Skin epidermis (tissue), 12 donors: ENCODE results near the gene ATRN.

Experiments
- H3K27ac ChIP-seq, 21 experiments: fragments of 200-600 bp; sonication (generic) in 11 of 21; one replicate each; pipeline ENCODE4 v1.5.0; 2020; ENCODE audit warnings: mild to moderate bottlenecking in 3 of 21, inconsistent platforms in 2 of 21, moderate library complexity in 2 of 21
- H3K4me3 ChIP-seq, 7 experiments: fragments of 200-600 bp; sonication (generic) in 2 of 7; one replicate each; pipeline ENCODE4 v1.5.0; 2020; ENCODE audit warnings: inconsistent platforms in 2 of 7, mild to moderate bottlenecking in 2 of 7, moderate library complexity in 1 of 7

Gene ATRN

DNA sequence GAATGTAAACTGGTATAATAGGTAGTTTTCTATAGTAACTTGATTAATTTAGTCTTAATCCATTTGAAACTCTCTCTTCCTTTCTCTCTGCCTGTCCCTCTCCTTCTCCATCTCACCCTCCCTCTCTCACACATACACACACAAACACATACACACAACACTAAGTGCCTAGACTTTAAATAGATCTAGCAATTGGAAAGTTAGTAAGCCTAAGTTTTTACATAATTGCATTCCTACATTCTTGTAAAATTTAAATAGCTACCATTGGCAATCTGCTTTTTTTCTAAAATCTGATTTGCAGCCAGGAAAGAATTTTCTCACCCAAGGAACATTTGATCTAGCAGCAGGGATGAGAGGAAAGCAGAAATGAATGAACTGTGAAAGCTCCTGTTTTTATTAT, 176.7 kb downstream of the ATRN start:
- no peak overlapping the region for H3K27ac ChIP-seq
- no peak overlapping the region for H3K4me3 ChIP-seq

DNA sequence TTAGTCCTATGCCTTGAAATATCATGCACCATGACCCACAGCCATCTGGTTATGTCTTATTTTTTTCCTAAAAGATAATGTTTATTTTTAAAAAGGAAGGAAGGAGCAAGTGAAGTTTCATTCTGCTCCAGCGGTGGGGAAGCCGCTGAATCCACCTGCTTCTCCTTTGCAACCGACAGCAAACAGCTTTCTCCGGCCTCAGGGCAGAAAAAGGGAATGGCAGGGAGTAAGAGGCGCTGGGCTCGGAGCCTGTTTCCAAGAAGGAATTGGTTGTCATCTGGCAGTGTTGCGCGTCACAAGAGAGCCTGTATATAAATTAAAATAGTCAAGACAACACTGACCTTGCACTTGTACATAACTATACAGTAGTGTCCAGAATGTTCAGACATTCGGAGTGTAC, 178.1 kb downstream of the ATRN start:
- H3K4me3 ChIP-seq = no peak overlapping the region

DNA sequence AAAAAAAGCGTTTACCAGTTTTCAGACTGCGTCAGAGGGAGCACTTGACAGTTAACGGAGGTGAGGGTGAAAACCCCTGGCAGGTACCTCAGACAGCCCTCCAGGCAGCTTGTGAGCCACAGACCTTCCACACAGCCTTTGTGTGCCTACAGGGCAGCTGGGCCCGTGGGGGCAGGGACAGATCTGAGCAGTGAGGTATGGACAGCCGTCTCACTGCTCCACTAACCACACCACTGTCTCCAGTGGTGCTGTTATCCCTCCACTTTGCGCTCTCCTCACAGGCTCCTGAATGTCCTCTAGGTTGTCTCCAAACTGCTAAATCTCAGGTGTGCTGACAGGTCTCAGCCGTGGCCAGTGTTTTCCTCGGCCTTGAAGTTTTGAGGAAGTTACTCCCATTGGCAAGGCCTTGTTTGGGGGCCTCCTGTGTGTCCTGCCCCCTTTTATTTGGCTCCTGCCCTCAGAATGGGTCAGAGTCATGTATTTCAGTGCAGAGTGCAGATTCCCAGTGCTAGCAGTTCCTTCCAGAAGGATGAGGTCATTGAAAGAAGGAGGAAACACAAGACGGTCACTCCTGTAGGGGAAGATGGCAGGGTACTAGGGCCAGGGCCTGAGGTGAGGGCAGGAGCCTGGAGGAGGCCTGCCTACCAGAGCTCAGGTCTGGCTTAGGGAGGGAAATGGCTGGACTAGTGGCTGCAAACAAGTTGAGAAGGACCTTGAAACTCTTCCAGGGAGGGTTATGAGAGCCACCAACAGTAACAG, 180.6 kb downstream of the ATRN start:
- no peak overlapping the region for H3K4me3 ChIP-seq
- H3K27ac ChIP-seq = no peak overlapping the region

More for the DNA sequence above, 178.1 kb downstream of the ATRN start:
- no peak overlapping the region for H3K27ac ChIP-seq

DNA sequence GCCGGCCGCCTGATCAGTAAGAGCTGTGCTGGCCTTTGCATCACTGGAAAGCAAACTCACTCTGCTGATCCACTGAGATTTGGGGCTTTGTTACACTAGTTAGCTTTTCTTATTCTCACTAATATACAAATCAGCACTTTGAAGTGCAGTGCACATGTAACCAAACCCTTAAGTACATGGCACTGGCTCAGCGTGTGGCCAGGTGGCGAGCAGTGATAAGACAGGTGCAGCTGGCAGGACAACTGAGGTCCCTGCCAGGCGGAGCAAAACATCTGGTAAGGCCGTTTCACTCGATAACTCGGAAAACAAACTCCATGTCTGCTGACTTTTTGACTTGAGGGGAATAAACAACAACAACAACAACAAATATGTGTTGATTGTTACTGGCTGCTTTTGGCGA, 181.4 kb downstream of the ATRN start:
- no peak overlapping the region for H3K27ac ChIP-seq

DNA sequence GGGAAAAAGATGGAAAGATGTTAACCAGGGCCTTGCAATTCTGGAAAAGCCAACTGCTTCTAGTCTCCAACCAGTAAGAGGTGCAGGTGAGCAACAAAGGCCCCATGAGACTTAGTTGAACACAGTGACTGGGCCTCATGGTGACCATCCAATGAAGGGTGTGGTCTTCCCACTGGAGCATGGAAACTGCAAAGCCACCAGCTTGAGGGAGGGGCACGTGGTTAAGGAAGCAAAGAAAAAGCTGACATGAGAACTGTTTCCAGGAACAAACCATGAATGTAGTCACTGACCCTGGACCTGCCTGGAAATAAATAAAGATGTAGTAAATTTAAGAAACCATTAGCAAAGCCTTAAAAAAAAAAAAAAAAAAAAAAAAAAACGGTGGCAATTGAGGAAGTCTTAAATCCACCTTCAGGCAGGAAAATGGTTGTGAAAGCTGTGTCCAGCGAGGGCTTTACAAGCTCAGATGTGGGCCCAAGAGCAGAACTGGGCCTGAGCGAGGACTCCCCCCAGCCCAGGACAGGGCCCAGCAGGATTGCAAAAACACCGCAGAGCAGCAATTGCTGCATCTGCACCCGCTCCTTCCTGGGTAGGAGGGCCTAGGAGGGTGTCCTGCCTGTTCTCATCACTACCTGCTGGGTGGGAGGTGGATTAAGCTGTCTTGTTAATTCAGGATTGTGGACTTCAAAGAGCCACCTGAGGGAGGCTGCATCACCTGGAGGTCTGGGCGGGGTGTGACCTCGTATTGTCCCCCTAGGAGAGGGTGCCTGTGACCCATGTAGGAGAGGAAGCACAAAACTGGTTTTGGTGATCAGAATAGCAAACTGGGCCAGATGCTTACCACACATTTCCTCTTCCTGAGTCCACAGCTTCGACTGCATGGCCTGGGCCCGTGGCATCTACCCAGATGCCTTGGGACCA, 182.1 kb downstream of the ATRN start:
- no peak overlapping the region for H3K4me3 ChIP-seq
- no peak overlapping the region for H3K27ac ChIP-seq

More for the DNA sequence above, 181.4 kb downstream of the ATRN start:
- H3K4me3 ChIP-seq = no peak overlapping the region

DNA sequence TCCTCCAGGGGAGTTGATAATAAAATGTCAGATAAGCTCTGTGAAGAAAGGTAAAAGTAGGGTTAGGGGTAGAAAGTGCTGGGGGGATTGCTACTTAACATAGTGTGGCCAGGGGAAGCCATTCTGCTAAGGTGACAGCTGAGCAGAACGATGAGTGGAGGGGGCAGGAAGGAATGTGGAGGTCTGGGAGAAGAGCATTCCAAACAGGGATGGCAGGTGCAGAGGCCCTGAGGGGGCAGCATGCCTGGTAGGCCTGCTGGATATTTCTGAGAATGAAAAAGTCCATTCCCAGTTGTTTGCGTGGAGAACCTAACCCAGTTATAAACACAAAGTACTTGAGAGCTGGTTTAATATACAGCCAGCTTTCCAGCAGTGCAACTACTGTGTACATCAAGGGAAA, 183.1 kb downstream of the ATRN start:
- Histone ChIP-seq H3K27ac (no peak overlapping the region), H3K4me3 (no peak overlapping the region)

DNA sequence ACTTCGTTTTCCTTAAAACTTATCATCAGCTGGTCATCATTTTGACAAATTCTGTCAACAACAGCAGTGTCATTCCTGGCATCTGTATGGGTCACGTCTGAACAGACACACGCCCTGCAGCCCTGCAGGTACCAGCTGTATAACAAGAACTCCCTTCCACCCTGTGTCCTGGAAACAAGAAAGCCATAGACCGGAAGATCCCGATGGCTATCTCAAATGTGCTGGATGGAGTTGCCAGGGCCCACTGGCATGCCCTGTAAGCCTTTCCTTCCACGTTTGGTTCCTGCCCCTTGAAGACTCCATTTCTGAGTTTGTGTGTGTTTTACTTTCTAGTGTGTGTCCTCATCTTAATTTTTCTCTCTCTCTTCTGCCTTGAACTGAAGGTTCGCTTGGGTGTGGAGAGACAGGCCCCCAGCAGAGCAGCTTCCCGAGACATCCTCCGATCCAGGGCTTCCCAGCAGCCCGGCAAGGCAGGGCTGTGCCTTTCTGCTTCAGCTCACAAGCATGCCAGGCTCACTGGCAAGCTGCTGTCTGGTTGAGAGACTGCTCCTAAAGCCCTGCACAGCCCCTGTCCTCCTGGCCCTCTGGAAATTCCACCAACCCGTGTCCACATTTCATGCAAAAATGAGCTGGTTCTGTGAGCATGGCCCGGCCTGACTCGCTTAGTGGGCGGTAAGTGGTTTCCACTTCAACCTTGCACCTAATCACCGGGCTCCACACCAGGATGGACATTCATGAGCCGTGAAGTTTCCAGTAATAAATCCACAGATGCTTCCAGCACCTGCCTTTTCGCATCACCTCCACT, 183.7 kb downstream of the ATRN start:
- H3K27ac ChIP-seq = no peak overlapping the region
- no peak overlapping the region for H3K4me3 ChIP-seq

DNA sequence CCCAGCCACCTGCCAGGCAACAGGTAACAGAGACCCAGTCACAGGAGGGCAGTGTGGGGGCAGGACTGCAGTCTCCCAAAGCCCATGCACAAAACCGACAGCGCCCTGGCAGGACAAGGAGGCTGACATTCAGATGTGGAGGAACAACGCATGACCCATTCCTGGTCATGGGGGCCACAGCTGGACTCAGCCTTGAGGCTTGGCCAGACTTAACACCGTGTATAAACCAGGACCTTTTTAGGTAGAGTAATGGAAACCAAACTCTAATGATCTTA, 184.2 kb downstream of the ATRN start:
- H3K4me3 ChIP-seq = no peak overlapping the region
- no peak overlapping the region for H3K27ac ChIP-seq

DNA sequence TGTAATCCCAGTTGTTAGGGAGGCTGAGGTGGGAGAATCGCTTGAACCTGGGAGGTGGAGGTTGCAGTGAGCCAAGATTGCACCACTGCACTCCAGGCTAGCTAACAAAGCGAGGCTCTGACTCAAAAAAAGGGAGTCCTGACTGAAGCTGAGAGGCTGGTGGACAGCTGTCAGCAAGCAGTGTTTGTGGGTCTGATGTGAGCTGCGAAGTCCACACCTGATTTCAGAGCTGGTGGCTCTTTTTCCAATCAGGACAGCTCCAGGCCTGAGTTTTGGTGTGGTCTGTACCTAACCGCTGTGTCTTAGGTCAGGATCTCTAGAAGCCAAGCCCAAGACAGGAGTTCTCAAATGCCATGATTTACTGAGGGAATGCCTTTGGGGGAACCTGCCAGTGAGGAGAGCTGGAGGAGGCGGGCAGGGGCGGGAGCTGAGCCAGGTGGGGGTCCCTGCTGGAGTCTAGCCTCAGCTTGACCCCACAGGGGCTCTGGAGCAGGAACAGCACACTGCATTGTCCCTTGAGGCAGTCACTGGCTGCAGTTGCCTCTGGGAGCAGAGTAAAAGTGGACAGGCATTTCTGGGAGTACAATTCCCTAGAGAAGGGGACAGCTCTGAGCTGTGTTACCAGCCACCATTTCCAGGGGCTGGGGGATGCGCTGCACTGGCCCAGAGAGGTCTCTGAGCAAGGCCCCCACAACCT, 187.3 kb downstream of the ATRN start:
- no peak overlapping the region for H3K27ac ChIP-seq
- no peak overlapping the region for H3K4me3 ChIP-seq

DNA sequence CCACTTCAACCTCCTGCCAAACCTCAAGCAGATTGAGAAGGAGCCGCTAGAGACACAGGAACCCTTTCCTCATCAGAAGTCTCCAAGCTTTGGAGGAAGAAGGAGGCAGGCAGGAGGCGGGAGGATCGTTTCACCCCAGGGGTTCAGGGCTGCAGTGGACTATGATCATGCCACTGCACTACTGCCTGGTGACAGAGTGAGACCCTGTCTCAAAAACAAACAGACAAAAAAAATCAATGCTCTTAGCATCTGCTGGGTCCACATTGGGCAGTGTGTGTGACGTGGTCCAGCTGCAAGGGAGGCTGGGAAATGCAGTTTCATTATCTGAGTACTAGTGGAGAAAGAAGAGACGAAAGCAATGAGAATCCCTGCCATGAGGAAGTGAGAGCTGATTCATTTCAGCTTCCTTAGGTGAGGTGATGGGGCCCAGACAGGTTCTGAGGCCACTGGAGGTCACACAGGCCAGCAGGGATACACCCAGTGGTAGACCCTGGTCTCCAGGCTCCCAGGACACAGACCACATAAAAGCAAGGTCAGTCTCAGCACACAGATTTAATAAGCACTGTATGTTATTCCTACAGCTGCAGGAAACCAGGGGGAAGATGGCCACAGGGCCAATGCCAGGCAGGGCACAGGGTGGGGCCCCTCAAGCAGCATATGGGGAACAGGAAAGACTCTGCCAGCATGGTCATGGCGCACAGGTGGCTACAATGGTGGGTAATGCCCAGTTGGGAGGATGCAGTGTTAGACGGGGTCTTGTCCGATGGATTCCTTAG, 188.1 kb downstream of the ATRN start:
- H3K27ac ChIP-seq = no peak overlapping the region
- H3K4me3 ChIP-seq = no peak overlapping the region

DNA sequence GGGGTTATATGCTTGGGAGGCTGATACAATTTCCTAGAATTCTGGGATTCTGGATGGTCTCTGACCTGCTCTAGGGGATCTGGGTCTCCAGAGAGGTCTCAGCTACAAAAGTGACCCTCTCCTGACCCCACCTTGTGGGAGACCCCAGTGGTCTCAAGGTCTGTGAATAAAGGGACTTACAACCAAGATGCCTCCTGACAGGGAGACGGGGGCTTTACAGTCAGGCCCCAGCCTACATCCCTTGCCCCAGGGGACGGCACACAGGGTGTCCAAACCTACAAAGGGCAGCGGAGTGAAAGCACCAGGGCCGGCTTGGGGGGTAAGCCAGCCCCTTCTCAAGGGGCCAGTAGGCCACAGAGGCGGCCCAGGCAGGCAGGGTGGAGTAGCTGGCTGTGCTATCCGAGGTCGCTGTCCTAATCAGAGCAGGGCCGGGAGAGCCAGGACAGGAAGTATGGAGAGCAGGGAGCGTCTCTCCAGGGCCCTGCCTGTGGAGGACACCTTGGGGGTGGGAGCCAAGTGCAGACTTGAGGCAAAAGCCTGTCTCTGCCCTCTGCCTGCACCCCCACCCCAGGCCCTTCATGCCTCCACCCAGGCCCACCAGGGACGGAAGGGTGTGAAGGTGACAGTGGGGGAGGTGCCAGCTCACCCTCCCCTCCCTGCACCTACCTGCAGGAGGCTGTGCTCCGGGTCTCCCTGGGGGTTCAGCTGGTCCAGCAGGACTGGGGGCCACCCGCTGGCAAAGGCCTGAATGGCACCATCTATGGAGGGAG, 188.9 kb downstream of the ATRN start:
- H3K4me3 ChIP-seq = no peak overlapping the region
- no peak overlapping the region for H3K27ac ChIP-seq

DNA sequence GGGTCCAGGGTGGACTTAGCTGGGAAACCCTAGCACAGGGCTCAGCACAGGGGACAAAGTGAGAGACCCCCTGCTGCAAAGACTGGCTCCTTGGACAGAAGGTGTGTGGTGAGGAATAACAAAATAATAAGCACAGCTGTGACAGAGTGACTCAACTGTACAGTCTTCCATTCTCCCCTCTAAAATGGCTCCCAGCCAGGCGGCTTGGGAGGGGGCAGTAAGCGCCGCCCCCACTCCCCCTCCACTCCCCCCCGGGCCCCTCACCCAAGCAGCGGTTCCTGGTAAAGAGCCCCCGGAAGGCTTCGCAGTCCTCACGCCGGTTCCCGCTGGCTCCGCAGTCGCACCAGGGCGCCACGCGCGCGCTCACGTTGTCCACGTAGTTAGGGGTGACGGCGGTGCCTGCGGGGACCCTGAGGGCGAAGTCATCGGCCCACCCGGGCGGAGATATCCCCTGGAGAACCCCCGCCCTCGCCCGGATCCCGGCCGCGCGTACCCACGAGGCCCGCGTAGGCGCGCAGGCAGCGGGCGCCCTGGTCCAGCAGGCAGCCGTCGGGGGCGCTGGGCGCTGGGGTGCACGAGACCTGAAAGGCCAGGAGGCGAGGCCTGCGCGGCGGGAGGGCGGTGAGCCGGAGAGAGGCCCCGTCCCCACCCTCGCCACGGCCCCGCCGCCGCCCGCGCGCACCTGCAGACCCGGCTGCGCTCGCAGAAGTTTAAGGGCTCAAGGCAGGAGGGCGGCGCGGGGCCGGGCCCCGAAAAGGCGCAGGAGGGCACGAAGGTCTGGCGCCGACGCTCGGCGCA, 189.6 kb downstream of the ATRN start:
- Histone ChIP-seq H3K4me3 (peak overlapping the region in 2 of 7 experiments; percentile 11 to 15), H3K27ac (no peak overlapping the region)

DNA sequence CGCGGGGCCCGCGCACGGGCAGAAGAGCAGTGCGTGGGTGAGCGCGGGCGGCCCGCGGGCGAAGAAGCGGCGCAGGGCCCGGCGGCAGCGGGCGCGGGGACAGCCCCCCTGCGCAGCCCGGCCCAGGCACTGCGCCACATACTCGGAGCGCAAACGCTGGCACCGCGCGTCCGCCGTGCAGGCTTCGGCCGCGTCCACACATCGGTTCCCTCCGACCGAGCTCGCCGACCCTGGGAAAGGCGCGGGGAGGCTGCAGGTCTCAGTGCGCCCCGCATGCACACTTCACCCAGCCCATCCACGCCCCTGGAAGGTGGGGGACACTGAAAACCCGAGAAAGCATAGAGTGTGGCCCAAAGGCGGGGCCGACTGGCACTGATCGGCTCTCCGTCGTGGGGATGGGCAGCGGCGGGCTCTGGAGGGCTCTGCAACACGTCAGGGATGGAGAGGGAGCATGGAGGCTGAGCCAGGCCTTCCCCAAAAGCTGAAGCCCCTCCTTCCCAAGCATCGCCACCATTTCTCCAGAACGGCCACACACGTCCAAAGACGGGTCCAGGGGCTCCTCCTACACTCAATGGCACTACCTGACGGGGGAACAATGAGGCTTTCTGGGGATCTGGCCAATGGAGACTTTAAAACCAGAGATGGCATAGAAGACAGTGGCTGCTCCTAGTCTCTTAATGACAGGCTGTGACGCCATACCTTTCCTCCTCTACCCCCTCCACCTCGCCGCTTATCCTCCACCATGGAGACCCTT, 190.4 kb downstream of the ATRN start:
- no peak overlapping the region for H3K27ac ChIP-seq
- H3K4me3 ChIP-seq = peak overlapping the region in 1 of 7 experiments; percentile 15

DNA sequence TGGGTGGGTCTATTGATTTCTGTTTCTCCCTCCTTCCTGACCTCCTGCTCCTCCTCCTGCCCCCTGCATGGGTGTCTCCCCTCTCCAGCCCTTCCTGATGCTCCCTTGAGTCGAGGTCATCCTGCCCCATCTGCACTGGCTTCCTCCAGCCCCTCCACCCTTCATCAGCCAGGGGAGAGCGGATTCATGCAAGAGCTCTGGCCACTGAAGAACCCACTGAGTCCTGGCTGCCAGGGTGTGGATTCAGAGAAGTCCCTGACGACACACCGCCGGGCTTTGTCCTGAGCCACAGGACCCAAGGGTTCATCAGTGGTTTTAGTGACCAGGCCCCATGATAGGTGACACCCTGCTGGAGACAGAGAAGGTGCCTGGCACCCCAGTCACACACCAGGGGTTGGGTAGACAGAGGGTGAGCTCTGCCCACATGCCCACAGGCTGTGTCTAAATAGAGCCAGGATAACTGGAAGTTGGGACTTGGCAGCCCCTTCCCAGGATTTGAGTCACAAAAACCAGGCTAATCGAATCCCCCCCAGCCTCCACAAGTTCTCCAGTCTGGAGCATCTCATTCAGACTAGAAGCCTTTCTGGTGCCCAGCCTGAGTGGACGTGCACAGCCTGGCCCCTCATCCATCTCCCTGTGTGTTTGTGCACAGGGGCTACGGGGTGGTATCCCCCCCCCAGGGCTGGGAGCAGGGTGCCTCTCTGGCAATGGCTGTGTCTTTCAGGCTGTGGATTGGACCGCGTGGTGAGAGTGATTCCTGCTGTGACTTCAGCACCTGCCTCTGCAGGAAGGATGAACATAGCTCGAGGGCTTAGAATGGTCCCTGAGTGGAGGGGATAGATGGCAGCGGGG, 191.2 kb downstream of the ATRN start:
- no peak overlapping the region for H3K27ac ChIP-seq
- H3K4me3 ChIP-seq = no peak overlapping the region

DNA sequence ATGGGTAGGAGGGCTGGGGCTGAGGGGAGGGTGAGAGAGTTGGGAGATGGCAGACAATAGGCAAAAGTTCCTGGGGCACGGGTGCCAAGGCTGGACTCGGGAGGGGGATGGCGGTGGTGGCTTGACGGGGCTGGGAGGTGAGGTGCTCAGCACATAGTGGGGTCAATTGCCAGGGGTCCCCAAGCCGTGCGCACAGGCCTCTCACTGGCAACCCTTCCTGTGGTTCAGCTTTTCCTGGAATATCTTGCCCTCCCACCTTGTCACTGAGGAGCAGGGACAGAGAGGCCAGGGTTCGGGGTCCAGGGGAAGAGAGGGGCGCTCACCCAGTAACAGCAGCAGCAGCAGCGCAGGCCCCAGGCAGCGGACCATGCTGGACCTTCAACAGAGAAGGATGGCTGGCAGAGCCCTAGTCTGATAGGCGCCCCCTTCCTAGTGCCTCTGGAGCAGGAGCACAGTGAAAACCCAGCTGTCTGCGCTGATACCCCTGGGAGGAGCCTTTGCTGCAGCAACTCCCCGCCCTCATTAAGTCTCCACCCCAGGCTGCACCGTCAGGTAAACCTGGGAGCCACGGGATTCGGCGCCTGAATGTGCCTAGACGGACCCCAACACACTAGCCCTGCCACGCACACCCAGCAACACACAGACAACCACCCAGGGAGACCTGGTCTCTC, 192.3 kb downstream of the ATRN start, which contains the start of gene GFRA4:
GFRA4 (minus strand) TSS at position 369 of the 671 bp plus-strand sequence; CDS start at position 369, 0 bp downstream.
- H3K4me3 ChIP-seq = no peak within 1 kb of the TSS

More for the DNA sequence above, 192.3 kb downstream of the ATRN start, which contains the start of gene GFRA4:
- H3K27ac ChIP-seq = no peak within 1 kb of the TSS
